GM18511 (cell line): ENCODE results near the gene MGST2.

ENCODE experiments used
- ATAC-seq: cut with Tn5 transposase; IDR thresholded peaks from one replicate; pipeline ENCODE4 v1.9.1; 2021; ENCODE audit warnings: mild to moderate bottlenecking, moderate library complexity; ENCODE audit not compliant: unreplicated experiment

Gene MGST2

GRCh38 chr4:139669335-139669734, 3.7 kb downstream of the MGST2 start:
- ATAC-seq = no peak

- no peak for ATAC-seq
Observed at GRCh38 chr4:139669890-139670289, 4.3 kb downstream of the MGST2 start.

GRCh38 chr4:139670775-139671174, 5.2 kb downstream of the MGST2 start:
- no peak for ATAC-seq

- ATAC-seq = no peak
Observed at GRCh38 chr4:139672215-139672614, 6.6 kb downstream of the MGST2 start.

GRCh38 chr4:139672732-139673131, 7.1 kb downstream of the MGST2 start:
- ATAC-seq = no peak

GRCh38 chr4:139674875-139675550, 9.4 kb downstream of the MGST2 start:
- ATAC-seq = peak; percentile 85

- ATAC-seq = no peak
Observed at GRCh38 chr4:139675651-139676050, 10.0 kb downstream of the MGST2 start.

- ATAC-seq = no peak
Observed at GRCh38 chr4:139676365-139676764, 10.7 kb downstream of the MGST2 start.

GRCh38 chr4:139676913-139677585, 11.4 kb downstream of the MGST2 start:
- no peak for ATAC-seq

- no peak for ATAC-seq
Observed at GRCh38 chr4:139682309-139682708, 16.7 kb downstream of the MGST2 start.

- no peak for ATAC-seq
Observed at GRCh38 chr4:139682741-139683151, 17.1 kb downstream of the MGST2 start.

- no peak for ATAC-seq
Observed at GRCh38 chr4:139684351-139684750, 18.7 kb downstream of the MGST2 start.

- ATAC-seq = no peak
Observed at GRCh38 chr4:139685180-139685579, 19.6 kb downstream of the MGST2 start.

GRCh38 chr4:139686130-139686529, 20.5 kb downstream of the MGST2 start:
- no peak for ATAC-seq

- no peak for ATAC-seq
Observed at GRCh38 chr4:139686988-139687387, 21.4 kb downstream of the MGST2 start.

GRCh38 chr4:139689093-139689722, 23.6 kb downstream of the MGST2 start:
- no peak for ATAC-seq

GRCh38 chr4:139690419-139690818, 24.8 kb downstream of the MGST2 start:
- no peak for ATAC-seq

- peak; percentile 77 for ATAC-seq
Observed at GRCh38 chr4:139692309-139693012, 26.8 kb downstream of the MGST2 start.

GRCh38 chr4:139694522-139695107, 29.0 kb downstream of the MGST2 start:
- ATAC-seq = no peak

- ATAC-seq = no peak
Observed at GRCh38 chr4:139696491-139696890, 30.9 kb downstream of the MGST2 start.
